HG03039 (cell line): Measurements from ENCODE around the gene SETBP1.

Experiments
- ATAC-seq: cut with Tn5 transposase; IDR thresholded peaks from one replicate; pipeline ENCODE4 v1.9.1; 2021; ENCODE audit warnings: mild to moderate bottlenecking, moderate library complexity; ENCODE audit not compliant: unreplicated experiment

SETBP1 gene

GRCh38 chr18:45006934-45007333 lies 326.2 kb downstream of the SETBP1 start:
- ATAC-seq, result no peak

GRCh38 chr18:45007531-45007930 lies 326.8 kb downstream of the SETBP1 start:
- ATAC-seq, result no peak

- ATAC-seq, result no peak
These were observed 328.2 kb downstream of the SETBP1 start for GRCh38 chr18:45008694-45009413.

GRCh38 chr18:45009756-45010155 lies 329.1 kb downstream of the SETBP1 start:
- no peak for ATAC-seq

- no peak for ATAC-seq
These were observed 331.6 kb downstream of the SETBP1 start for GRCh38 chr18:45012286-45012685.

DNA sequence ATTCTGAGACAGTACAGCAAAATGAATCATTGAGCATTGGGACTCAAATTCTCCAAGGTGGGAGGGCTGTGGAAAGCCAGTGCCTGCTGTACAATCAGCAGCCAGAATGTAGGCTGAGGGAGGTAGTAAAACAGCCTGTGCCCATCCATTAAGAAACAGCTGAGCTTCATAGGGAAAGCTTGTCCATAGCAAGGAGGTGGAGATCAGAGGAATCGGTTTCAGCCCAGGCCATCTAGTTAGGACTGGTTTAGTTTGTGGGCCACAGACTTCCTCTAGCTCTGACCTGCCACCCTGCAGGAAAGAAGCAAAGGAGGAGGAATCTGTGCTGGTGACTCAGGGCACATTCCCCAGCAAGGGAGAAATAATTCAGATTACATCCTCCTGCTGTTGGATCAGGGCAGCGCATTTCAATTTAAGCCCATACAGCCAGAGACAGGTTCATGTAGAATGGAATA lies 333.4 kb downstream of the SETBP1 start:
- no peak for ATAC-seq

DNA sequence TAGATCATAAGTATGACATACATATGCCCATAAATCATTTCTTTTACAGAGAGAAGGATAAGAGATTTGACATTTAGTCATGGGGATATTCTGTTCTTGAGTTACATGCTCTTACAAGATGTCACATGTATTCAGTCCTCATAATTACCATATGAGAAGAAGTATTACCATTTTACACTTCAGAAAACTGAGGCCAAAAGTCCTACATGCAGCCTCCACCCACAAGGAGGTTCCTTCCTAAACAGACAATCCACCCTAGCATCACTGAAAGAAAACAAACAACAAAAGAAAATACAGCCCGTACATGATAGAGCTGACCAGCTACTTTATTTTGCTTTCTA lies 335.1 kb downstream of the SETBP1 start:
- no peak for ATAC-seq

DNA sequence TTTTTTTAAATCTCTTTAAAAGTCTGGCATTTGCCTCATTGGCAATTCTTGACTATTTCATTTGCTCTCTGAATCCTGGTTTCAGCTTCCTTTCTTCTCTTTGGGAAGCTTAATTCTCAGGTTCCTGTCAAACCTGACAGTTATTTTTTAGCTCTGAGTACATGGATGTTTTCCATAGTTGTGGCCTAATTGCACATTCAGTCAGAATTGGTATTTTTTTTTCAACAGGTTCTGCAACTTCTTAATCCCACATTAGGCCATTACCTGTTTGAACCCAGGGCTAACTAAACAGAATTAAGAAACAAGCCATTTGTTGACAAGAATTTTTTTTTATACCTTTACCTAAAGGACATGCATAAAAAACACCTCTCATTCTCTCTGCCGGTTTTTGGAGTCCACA lies 338.8 kb downstream of the SETBP1 start:
- no peak for ATAC-seq

DNA sequence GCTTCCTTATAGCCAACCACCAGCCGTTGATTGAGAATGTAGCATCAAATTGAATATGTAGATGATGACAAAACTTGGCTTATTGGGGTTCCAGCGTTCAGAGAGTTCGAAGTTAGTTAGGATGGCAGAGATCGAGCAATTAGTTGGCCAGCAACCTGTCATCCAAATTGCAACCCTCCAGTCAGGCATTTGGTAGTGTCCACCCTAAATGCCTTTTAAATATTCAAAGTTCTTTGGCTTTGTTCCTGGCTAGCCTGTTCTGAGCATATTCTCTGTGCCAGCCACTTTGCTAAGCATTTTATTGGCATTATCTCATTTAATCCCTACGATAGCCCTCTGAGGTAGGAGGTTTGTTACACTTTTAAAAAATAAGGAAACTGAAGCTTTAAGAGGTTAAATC lies 342.8 kb downstream of the SETBP1 start:
- ATAC-seq, result no peak

DNA sequence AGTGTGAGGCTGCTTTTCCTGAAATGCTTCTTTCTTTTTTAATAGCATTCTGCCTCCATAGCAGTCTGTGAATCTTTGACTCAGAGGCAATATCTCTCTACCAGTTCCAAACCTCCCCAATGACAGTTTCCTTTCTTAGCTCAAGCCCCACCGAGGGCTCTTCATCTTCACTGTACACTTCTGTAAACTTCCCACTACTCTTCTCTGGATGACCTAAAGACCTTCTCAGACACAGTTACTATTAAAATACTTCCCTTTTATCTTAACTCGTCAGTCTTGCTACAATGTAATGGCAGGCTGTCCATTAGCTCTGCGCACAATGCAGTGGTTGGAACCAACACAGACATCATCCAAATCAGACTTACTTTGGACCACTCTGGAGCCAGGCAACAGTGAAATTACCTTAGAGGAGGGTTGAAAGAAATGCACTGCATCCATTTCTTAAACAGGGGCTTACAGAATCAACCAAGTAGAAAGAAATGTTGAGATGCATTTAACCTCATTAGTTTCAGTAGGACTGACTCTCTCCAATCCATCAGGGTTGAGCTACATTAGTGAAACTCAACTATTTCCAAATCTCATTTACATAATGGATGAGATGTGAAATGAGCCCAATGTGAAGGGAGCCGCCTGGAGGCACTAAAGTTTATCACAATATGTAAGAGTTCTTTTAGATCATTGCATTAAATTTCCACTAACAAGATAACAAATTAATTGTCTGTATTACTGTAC lies 343.8 kb downstream of the SETBP1 start:
- no peak for ATAC-seq

DNA sequence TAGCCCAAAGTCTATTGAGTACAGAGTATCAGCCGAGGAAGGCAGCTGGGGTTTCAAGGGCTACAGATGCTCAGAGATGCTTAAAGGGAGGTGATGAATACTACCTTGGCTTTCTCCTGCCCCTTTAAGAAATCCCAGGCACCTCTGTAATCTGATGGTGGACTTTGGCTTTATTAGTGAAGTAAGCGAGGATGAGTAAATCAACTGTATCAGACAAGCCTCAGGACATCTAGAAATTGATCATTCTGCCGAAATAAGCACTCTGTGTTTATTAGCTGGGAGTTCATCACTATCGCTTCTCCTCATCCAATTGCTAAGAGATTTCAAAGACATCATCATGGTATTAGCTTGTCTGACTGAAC lies 344.4 kb downstream of the SETBP1 start:
- no peak for ATAC-seq

GRCh38 chr18:45026162-45026561 lies 345.5 kb downstream of the SETBP1 start:
- ATAC-seq, result no peak

DNA sequence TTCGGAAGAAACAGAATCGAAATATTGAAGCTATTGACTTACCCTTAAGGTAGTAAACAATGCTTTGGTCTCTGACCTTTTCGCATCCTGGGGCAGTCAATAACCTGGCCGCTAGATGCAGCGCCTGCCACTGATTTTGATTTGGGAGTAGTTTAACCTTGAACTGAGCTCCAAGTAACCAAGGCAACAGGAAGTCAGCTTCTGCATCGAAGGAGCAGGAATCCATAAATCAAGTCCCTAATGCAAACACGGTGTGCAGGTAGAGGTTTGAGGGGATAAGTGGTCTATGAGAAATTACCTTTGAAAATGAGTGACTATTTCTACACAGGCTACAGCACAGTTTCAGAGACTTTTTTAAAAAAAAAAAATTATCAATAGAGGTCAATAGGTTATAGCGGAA lies 353.5 kb downstream of the SETBP1 start:
- no peak for ATAC-seq

- no peak for ATAC-seq
These were observed 356.9 kb downstream of the SETBP1 start for GRCh38 chr18:45037618-45038017.

- no peak for ATAC-seq
These were observed 358.7 kb downstream of the SETBP1 start for GRCh38 chr18:45039376-45039775.

DNA sequence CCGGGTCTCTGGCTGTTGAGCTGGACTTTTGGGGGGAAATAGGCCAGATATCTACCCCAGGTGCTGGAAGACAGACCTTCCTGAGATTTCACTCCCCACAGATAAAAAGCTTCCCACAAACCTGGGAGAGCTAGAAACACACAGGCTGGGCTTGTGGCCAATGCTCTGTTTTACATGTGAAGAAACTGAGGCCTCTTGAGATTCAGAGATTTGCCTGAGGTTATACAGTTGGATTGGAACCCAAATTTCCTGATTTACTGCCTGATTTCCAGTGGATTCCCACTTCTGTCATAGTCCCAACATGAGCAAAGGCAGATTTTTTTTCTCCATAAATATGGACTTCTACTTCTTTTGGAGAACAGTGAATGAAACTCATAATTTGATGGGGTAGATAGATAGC lies 360.2 kb downstream of the SETBP1 start:
- ATAC-seq, result no peak

GRCh38 chr18:45044787-45045186 lies 364.1 kb downstream of the SETBP1 start:
- ATAC-seq, result no peak

DNA sequence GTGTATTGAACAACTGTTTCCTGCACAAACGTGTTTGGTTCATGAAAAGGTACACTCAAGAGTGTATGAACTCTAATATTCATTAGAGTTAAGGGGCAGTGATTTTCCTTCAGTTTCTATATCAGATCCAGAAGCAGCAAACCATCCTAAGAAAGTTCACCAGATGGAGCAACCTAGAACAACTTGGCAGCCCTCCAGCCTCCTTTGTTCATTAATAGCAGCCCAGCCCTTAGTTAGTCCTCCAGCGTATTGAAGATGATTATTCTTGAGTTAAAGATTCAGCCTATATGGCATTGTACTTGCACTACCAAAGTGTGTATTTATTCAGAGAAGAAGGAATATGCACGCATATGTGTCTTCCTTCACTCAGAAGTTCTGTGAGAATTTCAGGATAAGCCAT lies 365.5 kb downstream of the SETBP1 start:
- ATAC-seq, result no peak

- no peak for ATAC-seq
These were observed 366.3 kb downstream of the SETBP1 start for GRCh38 chr18:45046961-45047360.

DNA sequence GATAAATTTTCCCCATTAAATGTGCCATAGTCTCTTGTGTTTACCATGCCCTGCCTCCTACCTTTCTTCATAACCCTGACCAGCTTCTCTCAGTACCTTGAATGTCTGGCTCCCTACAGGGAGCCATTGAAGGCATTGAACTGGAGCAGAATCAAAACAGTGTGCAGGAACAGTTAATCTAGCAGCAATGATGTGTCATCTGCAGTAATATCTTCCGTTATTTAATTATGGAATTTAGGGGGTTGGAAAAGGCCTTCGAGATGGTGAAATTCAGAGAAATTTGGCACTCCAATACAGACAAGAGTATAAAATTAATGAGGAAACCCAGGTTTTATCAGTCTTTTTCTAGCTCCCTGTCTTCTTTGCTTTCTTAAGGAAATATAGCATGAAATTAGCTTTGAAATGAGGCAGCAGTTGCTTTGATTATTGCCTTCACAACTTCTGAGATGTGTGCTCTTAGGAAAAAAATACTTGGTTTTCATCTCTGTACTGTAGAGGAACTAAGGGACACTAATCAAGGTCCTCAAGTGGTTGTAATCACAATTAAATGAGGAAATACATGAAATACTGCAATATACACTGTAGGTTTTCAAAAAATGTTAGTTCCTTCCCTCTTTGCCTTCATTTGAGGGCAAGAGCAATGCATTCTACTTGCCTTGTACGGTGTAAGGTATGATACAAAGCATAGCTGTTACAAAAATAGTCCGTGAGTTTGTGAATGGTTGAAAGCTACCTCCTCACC lies 369.1 kb downstream of the SETBP1 start:
- no peak for ATAC-seq

GRCh38 chr18:45050712-45051601 lies 370.3 kb downstream of the SETBP1 start:
- no peak for ATAC-seq
